Endothelial cell of umbilical vein (primary cell): ENCODE results near the gene STRBP. TPM values are rescaled to one million over a fixed set of nuclear protein-coding genes. Genes with fewer than 3 reads are reported as not detected.

Source experiments
- BruUV-seq: library from RNA; stranded (reverse); fragments of 400-500 nt; replicated peaks from 2 replicates; lab custom pipeline; 2021; lab: Mats Ljungman, UMichigan
- CTCF ChIA-PET: fragments of 300-600, 350-600 bp; sonication (Branson Sonifier 250); formaldehyde crosslinking; loops from one replicate; lab custom pipeline; 2021; ENCODE audit warnings: antibody characterized with exemption, inconsistent platforms; lab: Charles Lee
- POLR2A ChIA-PET: fragments of 300-600, 350-600 bp; sonication (Branson Sonifier 250); formaldehyde crosslinking; loops from one replicate; lab custom pipeline; 2021; ENCODE audit warnings: antibody characterized with exemption, inconsistent platforms; lab: Charles Lee
- DNase-seq: peaks from one replicate; pipeline ENCODE4 v3.0.0-alpha.2; 2011; ENCODE audit warnings: low read depth, low spot score
- FAIRE-seq: peaks from 2 replicates; lab custom pipeline; 2011; peaks lifted over from hg19 to GRCh38; lab: Jason Lieb, UNC
- H2AFZ ChIP-seq: 2 replicates; pipeline ENCODE4 v1.6.0; 2012; ENCODE audit warnings: low read depth, low read length, control low read depth, inconsistent platforms
- H3K27ac ChIP-seq: 2 replicates; pipeline ENCODE4 v1.5.1; 2011; ENCODE audit warnings: low read depth, mild to moderate bottlenecking, control low read depth, low read length, moderate library complexity; ENCODE audit not compliant: insufficient read depth
- H3K27me3 ChIP-seq, 2 experiments: 2 replicates each; pipeline versions ENCODE4 v1.6.0 to v1.6.1; 2011; ENCODE audit warnings: low read length in 2 of 2, mixed read lengths in 1 of 2; ENCODE audit not compliant: control insufficient read depth in 2 of 2, insufficient read depth in 2 of 2
- H3K36me3 ChIP-seq, 2 experiments: 2 replicates in 1 of 2; 3 replicates in 1 of 2; pipeline ENCODE4 v1.5.1; 2011; ENCODE audit warnings: low read length in 2 of 2, mild to moderate bottlenecking in 1 of 2, moderate library complexity in 1 of 2; ENCODE audit not compliant: control insufficient read depth in 2 of 2, insufficient read depth in 2 of 2; ENCODE audit errors: extremely low read depth in 1 of 2
- H3K4me1 ChIP-seq: 3 replicates; pipeline ENCODE4 v1.5.1; 2011; ENCODE audit warnings: mild to moderate bottlenecking, low read length; ENCODE audit not compliant: control insufficient read depth, insufficient read depth; ENCODE audit errors: extremely low read depth
- H3K4me2 ChIP-seq: 2 replicates; pipeline ENCODE4 v1.6.1; 2011; ENCODE audit warnings: low read length, control low read depth, mixed read lengths; ENCODE audit not compliant: insufficient read depth
- H3K4me3 ChIP-seq, 3 experiments: fragments of 200-600 bp in 1 of 3; sonication (generic), shearing (Covaris generic) in 1 of 3; replicated peaks in 1 of 3; 2 replicates each; pipeline ENCODE4 v1.5.1; 2011 to 2016; ENCODE audit warnings: control low read depth in 3 of 3, low read length in 3 of 3, mild to moderate bottlenecking in 2 of 3, inconsistent platforms in 1 of 3, low read depth in 1 of 3, moderate library complexity in 1 of 3; ENCODE audit not compliant: insufficient read depth in 1 of 3
- H3K79me2 ChIP-seq: 2 replicates; pipeline ENCODE4 v1.6.0; 2012; ENCODE audit warnings: low read length, inconsistent platforms; ENCODE audit not compliant: control insufficient read depth, insufficient read depth
- H3K9ac ChIP-seq: replicated peaks from 2 replicates; pipeline ENCODE3; 2011; ENCODE audit warnings: low read length, control low read depth; ENCODE audit not compliant: insufficient read depth; ENCODE audit errors: extremely low read depth
- H3K9me1 ChIP-seq: replicated peaks from 3 replicates; pipeline ENCODE4 v1.6.0; 2011; ENCODE audit warnings: mild to moderate bottlenecking, low read length; ENCODE audit not compliant: control insufficient read depth, insufficient read depth; ENCODE audit errors: extremely low read depth
- H3K9me3 ChIP-seq: replicated peaks from 2 replicates; pipeline ENCODE4 v1.5.1; 2012; ENCODE audit warnings: low read length, inconsistent platforms; ENCODE audit not compliant: control insufficient read depth, insufficient read depth
- H4K20me1 ChIP-seq: replicated peaks from 2 replicates; pipeline ENCODE3; 2011; ENCODE audit warnings: mild to moderate bottlenecking, low read length; ENCODE audit not compliant: control insufficient read depth, insufficient read depth; ENCODE audit errors: extremely low read depth
- CTCF ChIP-seq, 2 donors: IDR thresholded peaks; 1 replicate in 1 of 2; 2 replicates in 1 of 2; pipeline ENCODE4 v1.5.1; 2011; ENCODE audit warnings: low read length in 2 of 2, mild to moderate bottlenecking in 2 of 2, moderate library complexity in 2 of 2, control low read depth in 1 of 2, inconsistent platforms in 1 of 2, low read depth in 1 of 2; ENCODE audit not compliant: insufficient read depth in 1 of 2; ENCODE audit errors: extremely low read depth in 1 of 2
- EZH2 ChIP-seq: IDR thresholded peaks from 2 replicates; pipeline ENCODE4 v1.6.1; 2012; ENCODE audit warnings: borderline replicate concordance, low read depth, mild to moderate bottlenecking, moderate library complexity, low read length, inconsistent platforms; ENCODE audit not compliant: severe bottlenecking
- FOS ChIP-seq: IDR thresholded peaks from 2 replicates; pipeline ENCODE4 v1.6.1; 2011; ENCODE audit warnings: mild to moderate bottlenecking, low read length, moderate library complexity, borderline replicate concordance; ENCODE audit not compliant: insufficient read depth
- GATA2 ChIP-seq: IDR thresholded peaks from 2 replicates; pipeline ENCODE4 v1.7.0; 2011; ENCODE audit warnings: low read depth, mild to moderate bottlenecking, moderate library complexity, mixed read lengths, low read length; ENCODE audit not compliant: insufficient read length, insufficient read depth
- JUN ChIP-seq: IDR thresholded peaks from 2 replicates; pipeline ENCODE4 v1.6.1; 2011; ENCODE audit warnings: borderline replicate concordance, low read depth; ENCODE audit not compliant: insufficient read length, insufficient read depth
- MYC ChIP-seq: IDR thresholded peaks from one replicate; pipeline ENCODE4 v1.6.1; 2011; ENCODE audit warnings: mild to moderate bottlenecking, low read depth, low read length
- POLR2A ChIP-seq: IDR thresholded peaks from 2 replicates; pipeline ENCODE4 v1.6.1; 2012; ENCODE audit warnings: low read depth, mild to moderate bottlenecking, control low read depth, low read length
- POLR2AphosphoS5 ChIP-seq: IDR thresholded peaks from 2 replicates; pipeline ENCODE4 v1.6.1; 2012; ENCODE audit warnings: low read depth, mild to moderate bottlenecking, control low read depth, low read length, moderate library complexity; ENCODE audit not compliant: insufficient read depth
- dilution Hi-C: fragments of 300-500 bp; cut with MboI; formaldehyde crosslinking; loops from one replicate; pipeline ENCODE4 v1.15.0; 2019; ENCODE audit warnings: low sequenced_read_pairs; ENCODE audit not compliant: extremely low pct_ligation_motif_present
- intact Hi-C: fragments of 100-400 bp; cut with micrococcal nuclease; formaldehyde crosslinking; loops from one replicate; pipeline ENCODE4 v1.10.0; 2022
- polyA plus RNA-seq, 4 experiments: library from polyadenylated mRNA; depleted of rRNA in 3 of 4; stranded (reverse) in 3 of 4; unstranded in 1 of 4; fragments of >200 nt; gene quantifications; 2 replicates each; pipeline versions ENCODE4 v1.2.1 to v1.2.3, GENCODE V29; 2011 to 2012; ENCODE audit warnings: missing spikeins in 1 of 4
- total RNA-seq: library from RNA; stranded (reverse); gene quantifications from 2 replicates; pipeline ENCODE4 v1.2.3, GENCODE V29; 2021
- TF ChIP-seq, protein P1 (sequence below): IDR thresholded peaks from 2 replicates; pipeline ENCODE4 v1.6.1; 2011; ENCODE audit not compliant: insufficient read depth, insufficient read length

STRBP gene
- total and polyA plus RNA-seq, 2 donors (not counting 3 experiments of a cell fraction or from before 2014, with no cell fraction given) = 7.7 to 15.4 TPM

GRCh38 chr9:123099042-123099441 lies 169.3 kb downstream of the STRBP start:
- H3K36me3 ChIP-seq = peaks cover 8 to 36% of the 10 kb centered on the region in 2 experiments
- no peaks in the 10 kb centered on the region for H3K9me3 ChIP-seq
- H3K27ac ChIP-seq = no peak overlapping the region
- H3K9ac ChIP-seq = no peak overlapping the region
- dilution Hi-C loops (no loop called here), intact Hi-C loops (no loop called here)
- DNase-seq (no peak), FAIRE-seq (no peak)
- H3K79me2 ChIP-seq = no peaks in the 10 kb centered on the region
- no peaks in the 10 kb centered on the region for H3K4me1 ChIP-seq
- TF ChIP-seq POLR2A (no peak), EZH2 (no peak), MYC (no peak), POLR2AphosphoS5 (no peak), JUN (no peak), GATA2 (no peak)
- CTCF ChIA-PET = interaction anchor here (2.9 kb wide), 1 partner anchor 126 kb away, joined by 11 read pairs; no protein-coding TSS in a partner anchor
- no peak overlapping the region for H2AFZ ChIP-seq
- H3K9me1 ChIP-seq = no peaks in the 10 kb centered on the region
- no TSS peak for BruUV-seq
- no peaks in the 10 kb centered on the region for H3K27me3 ChIP-seq
- no peak overlapping the region for H3K4me2 ChIP-seq
- POLR2A ChIA-PET = interaction anchor here (0.6 kb wide), 1 partner anchor 17 kb away, joined by 3 read pairs; no protein-coding TSS in a partner anchor
- no peaks in the 10 kb centered on the region for H4K20me1 ChIP-seq
- no peak overlapping the region for H3K4me3 ChIP-seq

DNA sequence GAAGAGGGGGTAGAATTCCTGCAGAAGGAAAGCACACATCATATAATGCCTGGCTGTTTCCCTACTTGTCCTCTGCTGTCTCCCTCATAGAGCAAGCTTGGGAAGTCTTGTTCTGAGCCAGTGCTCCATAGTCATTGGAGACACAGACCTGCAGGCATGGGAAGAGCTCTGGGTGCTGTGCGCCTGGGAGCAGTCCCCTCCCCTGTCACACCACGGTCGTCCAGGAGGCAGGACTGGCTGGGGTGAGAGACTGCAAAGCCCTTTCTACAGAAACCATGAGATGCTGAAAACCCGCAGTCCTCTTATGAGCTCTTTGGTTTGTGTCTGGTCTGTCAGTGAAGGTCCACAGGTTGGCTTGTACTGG lies 170.3 kb downstream of the STRBP start:
- dilution Hi-C loops = no loop called here
- intact Hi-C loops = no loop called here
- FAIRE-seq (no peak), DNase-seq (no peak)
- no peak overlapping the region for H3K4me2 ChIP-seq
- ChIA-PET CTCF (interaction anchor here (2.9 kb wide), 1 partner anchor 127 kb away, joined by 11 read pairs; no protein-coding TSS in a partner anchor), POLR2A (no interaction called here)
- H3K79me2 ChIP-seq = no peaks in the 10 kb centered on the region
- no peaks in the 10 kb centered on the region for H4K20me1 ChIP-seq
- H3K9me3 ChIP-seq = no peaks in the 10 kb centered on the region
- H3K27me3 ChIP-seq = no peaks in the 10 kb centered on the region
- TF ChIP-seq EZH2 = no peak
- TF ChIP-seq POLR2A = no peak
- TF ChIP-seq POLR2AphosphoS5 = no peak
- no peak for TF ChIP-seq CTCF (IDR thresholded peaks at IDR 0.05; ENCODE audit: extremely low read depth in 1 of 2, insufficient read depth in 1 of 2, low read depth in 1 of 2, low read length in 2 of 2)
- TF ChIP-seq, protein P1, sequence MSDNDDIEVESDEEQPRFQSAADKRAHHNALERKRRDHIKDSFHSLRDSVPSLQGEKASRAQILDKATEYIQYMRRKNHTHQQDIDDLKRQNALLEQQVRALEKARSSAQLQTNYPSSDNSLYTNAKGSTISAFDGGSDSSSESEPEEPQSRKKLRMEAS = no peak
- no peak for TF ChIP-seq MYC
- TF ChIP-seq FOS = no peak
- no peak for TF ChIP-seq JUN
- no peak for TF ChIP-seq GATA2
- peaks cover 11 to 35% of the 10 kb centered on the region in 2 experiments for H3K36me3 ChIP-seq
- no peak overlapping the region for H3K4me3 ChIP-seq
- no peaks in the 10 kb centered on the region for H3K9me1 ChIP-seq
- H3K9ac ChIP-seq = no peak overlapping the region
- no peak overlapping the region for H3K27ac ChIP-seq
- no peak overlapping the region for H2AFZ ChIP-seq
- BruUV-seq = no TSS peak
- H3K4me1 ChIP-seq = no peaks in the 10 kb centered on the region
